Inflammatory macrophage (primary cell): ENCODE data around the gene VCL.
A peak's percentile ranks its signal among the peaks of the same experiment; 100 is the strongest.
"Not testable (repeated sequence)": the region's sequence is repeated elsewhere in the genome, so short reads cannot be mapped to it uniquely, and the experiment has no call there.

ENCODE experiments used
- DNase-seq, 2 donors: peaks; one replicate each; pipeline ENCODE4 v3.0.0-alpha.2; 2020 to 2022
- total RNA-seq, 18 experiments: gene quantifications; one replicate each; lab custom pipeline; 2026; ENCODE audit warnings: mixed read lengths in 6 of 18, inconsistent platforms in 2 of 18; lab: John Stamatoyannopoulos, UW

Gene VCL
- 37.1 to 270 (median 208) reads per million in 18 experiments for total RNA-seq

- DNase-seq = peak; percentile 96 to 97
Measured at GRCh38 chr10:73997787-73998622, at the start of gene VCL. VCL (plus strand) TSS chr10:73998116; CDS start chr10:73998208, 92 bp downstream.

GRCh38 chr10:73948947-73949633 is 48.8 kb upstream of the VCL start:
- no peak for DNase-seq

GRCh38 chr10:73950155-73950948 is 47.6 kb upstream of the VCL start:
- no peak for DNase-seq

GRCh38 chr10:73953665-73954064 is 44.3 kb upstream of the VCL start:
- peak; percentile 84 to 90 for DNase-seq

GRCh38 chr10:73954737-73955136 is 43.2 kb upstream of the VCL start:
- no peak for DNase-seq

- no peak for DNase-seq
Measured at GRCh38 chr10:73955719-73956118, 42.2 kb upstream of the VCL start.

- peak; percentile 87 to 90 for DNase-seq
Measured at GRCh38 chr10:73956476-73957359, 41.2 kb upstream of the VCL start.

- peak; percentile 63 to 65 for DNase-seq
Measured at GRCh38 chr10:73959484-73960243, 38.3 kb upstream of the VCL start.

- no peak for DNase-seq
Measured at GRCh38 chr10:73962386-73962785, 35.5 kb upstream of the VCL start.

GRCh38 chr10:73963533-73963932 is 34.4 kb upstream of the VCL start:
- not testable (repeated sequence) for DNase-seq

GRCh38 chr10:73964743-73965142 is 33.2 kb upstream of the VCL start:
- DNase-seq = no peak

GRCh38 chr10:73965267-73965889 is 32.5 kb upstream of the VCL start:
- not testable (repeated sequence) for DNase-seq

GRCh38 chr10:73965890-73966768 is 31.8 kb upstream of the VCL start:
- DNase-seq = peak; percentile 53 to 64

- DNase-seq = no peak
Measured at GRCh38 chr10:73967022-73967429, 30.9 kb upstream of the VCL start.

- DNase-seq = no peak
Measured at GRCh38 chr10:73967544-73967943, 30.4 kb upstream of the VCL start.

- DNase-seq = no peak
Measured at GRCh38 chr10:73968098-73968521, 29.8 kb upstream of the VCL start.

- peak; percentile 65 to 73 for DNase-seq
Measured at GRCh38 chr10:73969224-73969841, 28.6 kb upstream of the VCL start.

- DNase-seq = no peak
Measured at GRCh38 chr10:73970845-73971244, 27.1 kb upstream of the VCL start.
